HG03064 (cell line): Measurements from ENCODE around the gene WDR5.

ENCODE experiments used
- ATAC-seq: cut with Tn5 transposase; IDR thresholded peaks from one replicate; pipeline ENCODE4 v1.9.1; 2021; ENCODE audit warnings: low read depth; ENCODE audit not compliant: unreplicated experiment

Gene WDR5

GRCh38 chr9:134204991-134205578 is 69.2 kb downstream of the WDR5 start:
- ATAC-seq, result no peak

DNA sequence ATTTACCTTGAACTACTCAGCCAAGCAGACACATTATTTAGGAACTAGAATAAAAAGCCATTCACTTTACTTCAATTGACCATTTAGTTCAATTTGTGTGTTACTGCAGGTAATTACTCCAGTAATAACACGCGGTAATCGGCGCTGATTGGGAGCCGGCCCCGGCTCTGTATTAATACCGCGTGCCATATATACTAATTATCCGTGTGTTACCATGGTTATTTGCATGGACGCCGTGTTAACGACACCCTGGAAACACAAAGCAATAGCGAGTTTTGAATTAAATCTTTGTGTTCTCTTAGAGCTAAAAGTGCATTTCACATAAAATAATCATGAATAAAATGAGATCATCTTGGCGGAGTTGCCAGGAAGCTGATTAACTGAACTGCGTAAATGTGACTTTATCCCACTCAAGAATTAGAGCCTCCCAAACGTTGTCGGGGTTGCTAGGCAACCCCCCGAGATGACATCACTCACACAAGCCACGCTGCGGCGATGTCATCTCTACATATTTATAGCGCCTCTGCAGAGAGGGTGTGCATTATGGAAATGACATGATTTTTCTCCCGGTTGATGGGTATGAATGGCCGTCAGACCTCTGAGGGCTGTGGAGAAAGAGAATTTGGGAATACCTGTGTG is 69.9 kb downstream of the WDR5 start:
- ATAC-seq, result no peak

DNA sequence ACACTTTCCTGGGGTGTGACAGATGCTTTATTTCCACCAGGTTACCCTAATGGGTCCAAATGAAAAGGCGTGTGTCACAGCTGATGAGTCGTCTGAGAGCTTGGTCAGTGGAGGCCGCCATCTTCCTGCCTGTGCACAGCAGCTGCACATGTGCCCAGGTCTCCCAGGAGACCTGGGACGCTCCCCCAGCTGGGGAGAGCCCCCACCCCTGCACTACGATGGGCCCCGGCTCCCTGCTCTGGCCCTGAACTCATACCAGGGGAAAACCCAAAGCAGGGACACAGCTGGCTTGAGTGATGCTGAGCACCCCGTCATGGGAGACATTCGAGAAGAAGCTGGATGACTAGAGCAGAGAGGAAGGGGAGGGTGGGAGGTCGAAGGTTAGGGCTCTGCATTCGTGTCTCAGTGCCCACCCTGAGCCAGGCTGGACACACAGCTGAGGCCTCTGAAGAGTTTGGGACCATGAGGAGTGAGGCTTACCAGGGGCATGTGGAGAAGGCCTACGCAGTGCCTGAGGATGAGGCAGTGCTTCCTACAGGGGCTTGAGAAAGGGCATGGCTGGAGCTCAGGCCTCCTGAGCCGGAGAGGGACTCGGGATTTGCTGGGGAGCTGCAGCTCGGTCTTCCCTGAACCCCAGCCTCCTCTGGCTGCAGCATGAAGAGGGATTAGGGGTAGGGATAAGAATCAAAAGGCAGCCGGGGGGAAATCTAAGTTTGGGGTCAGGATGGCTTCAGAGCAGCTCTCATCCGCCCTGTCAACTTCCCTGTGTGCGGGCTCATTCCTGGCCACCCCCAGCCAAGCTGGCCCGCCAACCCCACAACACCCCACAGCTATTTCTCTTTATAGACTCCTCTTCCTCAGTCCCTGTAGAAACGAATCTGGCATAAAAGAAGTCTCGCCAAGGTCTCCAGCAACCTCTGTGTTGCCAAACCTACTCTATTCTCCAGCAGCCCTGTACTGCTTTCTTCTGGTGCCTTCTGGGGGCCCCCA is 70.7 kb downstream of the WDR5 start:
- no peak for ATAC-seq

GRCh38 chr9:134208310-134208841 is 72.5 kb downstream of the WDR5 start:
- no peak for ATAC-seq

GRCh38 chr9:134208981-134209725 is 73.3 kb downstream of the WDR5 start:
- ATAC-seq, result no peak
